Measurements from ENCODE around the gene NRXN3. TPM values are rescaled to one million over a fixed set of nuclear protein-coding genes. Genes with fewer than 3 reads are reported as not detected.

NRXN3 gene
- total and polyA plus RNA-seq, 2 donors (not counting 1 experiment from before 2014, with no cell fraction given), result not detected

DNA sequence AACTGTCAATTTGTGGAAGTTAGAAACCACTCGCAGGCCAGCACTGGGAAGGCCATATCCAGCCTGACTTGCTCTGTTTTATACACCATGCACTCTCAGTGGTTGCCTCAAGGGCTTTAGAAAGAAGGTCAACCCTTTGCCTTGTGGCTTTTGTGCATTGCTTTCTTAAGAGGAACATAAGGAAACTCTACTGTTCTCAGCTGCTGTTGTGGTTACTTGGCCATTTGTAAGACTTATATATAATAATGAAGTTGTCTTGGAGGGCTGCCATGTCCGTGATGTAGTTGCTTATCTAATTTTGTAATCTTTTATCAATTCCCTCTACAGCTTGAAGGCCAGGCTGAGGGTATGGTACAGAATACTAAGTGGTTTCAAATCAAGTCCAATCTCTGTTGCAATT lies 1403.3 kb downstream of the NRXN3 start:
- ChIA-PET CTCF (no interaction called here), POLR2A (no interaction called here)
- Histone ChIP-seq H2AFZ (ENCODE audit: insufficient read depth, low read depth, low read length, poor library complexity, severe bottlenecking) (no peak overlapping the region), H3K9me3 (ENCODE audit: control extremely low read depth in 1 of 3, control insufficient read depth in 2 of 3, insufficient read depth in 1 of 3, low read length in 2 of 3) (peaks cover 0 to under 1% (median 0%) of the 10 kb centered on the region in 3 donors), H3K4me3 (ENCODE audit: control extremely low read depth in 1 of 5, extremely low read depth in 1 of 5, insufficient read depth in 1 of 5, low read depth in 2 of 5, low read length in 4 of 5) (no peak overlapping the region), H3K79me2 (ENCODE audit: control insufficient read depth, insufficient read depth, low read length) (no peaks in the 10 kb centered on the region), H3K36me3 (replicated peaks in 1 of 2; ENCODE audit: control extremely low read depth in 1 of 2, control insufficient read depth in 1 of 2, extremely low read depth in 1 of 2, insufficient read depth in 2 of 2, low read length in 1 of 2) (no peaks in the 10 kb centered on the region), H4K20me1 (ENCODE audit: control insufficient read depth, insufficient read depth, low read length, poor library complexity, severe bottlenecking) (no peaks in the 10 kb centered on the region), H3K9ac (ENCODE audit: low read length) (no peak overlapping the region), H3K27ac (ENCODE audit: low read length in 2 of 2) (no peak overlapping the region), H3K4me1 (ENCODE audit: control insufficient read depth in 2 of 2, insufficient read depth in 2 of 2, low read length in 2 of 2) (no peaks in the 10 kb centered on the region), H3K4me2 (replicated peaks; ENCODE audit: low read depth, low read length, poor library complexity, severe bottlenecking) (no peak overlapping the region), H3K27me3 (replicated peaks in 1 of 4; ENCODE audit: control extremely low read depth in 1 of 4, control insufficient read depth in 3 of 4, insufficient read depth in 4 of 4, low read length in 3 of 4) (no peaks in the 10 kb centered on the region)
- no peak overlapping the region for H3K4me3 Mint-ChIP-seq
- no peak overlapping the region for H3K27ac Mint-ChIP-seq
- WGBS (ENCODE audit: insufficient coverage), result 50% methylated on average over 1 of the region's 2 CpGs
- no peak for ATAC-seq (ENCODE audit: low read depth)
- no peaks in the 10 kb centered on the region for H3K9me3 Mint-ChIP-seq (ENCODE audit: insufficient read depth)
- no peak for DNase-seq
- no peak for TF ChIP-seq EZH2 (IDR thresholded peaks at IDR 0.05; ENCODE audit: borderline replicate concordance, insufficient read depth, low read depth, low read length, poor library complexity, severe bottlenecking)
- TF ChIP-seq, protein P1, sequence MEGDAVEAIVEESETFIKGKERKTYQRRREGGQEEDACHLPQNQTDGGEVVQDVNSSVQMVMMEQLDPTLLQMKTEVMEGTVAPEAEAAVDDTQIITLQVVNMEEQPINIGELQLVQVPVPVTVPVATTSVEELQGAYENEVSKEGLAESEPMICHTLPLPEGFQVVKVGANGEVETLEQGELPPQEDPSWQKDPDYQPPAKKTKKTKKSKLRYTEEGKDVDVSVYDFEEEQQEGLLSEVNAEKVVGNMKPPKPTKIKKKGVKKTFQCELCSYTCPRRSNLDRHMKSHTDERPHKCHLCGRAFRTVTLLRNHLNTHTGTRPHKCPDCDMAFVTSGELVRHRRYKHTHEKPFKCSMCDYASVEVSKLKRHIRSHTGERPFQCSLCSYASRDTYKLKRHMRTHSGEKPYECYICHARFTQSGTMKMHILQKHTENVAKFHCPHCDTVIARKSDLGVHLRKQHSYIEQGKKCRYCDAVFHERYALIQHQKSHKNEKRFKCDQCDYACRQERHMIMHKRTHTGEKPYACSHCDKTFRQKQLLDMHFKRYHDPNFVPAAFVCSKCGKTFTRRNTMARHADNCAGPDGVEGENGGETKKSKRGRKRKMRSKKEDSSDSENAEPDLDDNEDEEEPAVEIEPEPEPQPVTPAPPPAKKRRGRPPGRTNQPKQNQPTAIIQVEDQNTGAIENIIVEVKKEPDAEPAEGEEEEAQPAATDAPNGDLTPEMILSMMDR (IDR thresholded peaks at IDR 0.05), result no peak
- H3K27me3 Mint-ChIP-seq, result no peaks in the 10 kb centered on the region
- intact Hi-C loops (cut with micrococcal nuclease), result no loop called here
- no peaks in the 10 kb centered on the region for H3K4me1 Mint-ChIP-seq

DNA sequence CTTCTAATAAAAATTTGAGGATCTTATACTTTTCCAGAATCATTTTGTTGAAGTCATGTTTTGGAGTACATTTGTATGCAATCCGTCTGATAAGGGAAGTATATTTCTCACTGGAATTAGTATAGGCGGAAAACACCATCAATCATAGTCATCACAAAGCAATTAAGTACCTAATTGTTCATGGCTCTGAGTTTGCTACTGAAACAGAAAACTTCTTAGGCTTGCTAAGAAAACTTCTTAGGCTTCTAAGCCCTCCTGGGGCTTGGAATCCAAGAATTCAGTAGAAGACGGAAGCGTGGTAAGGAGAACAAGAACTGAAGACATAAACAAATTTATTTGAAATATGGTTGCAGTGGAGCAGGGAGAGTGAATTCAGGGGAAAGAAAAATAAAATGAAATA lies 1404.9 kb downstream of the NRXN3 start:
- Histone ChIP-seq H3K9ac (ENCODE audit: low read length) (no peak overlapping the region), H3K9me3 (ENCODE audit: control extremely low read depth in 1 of 3, control insufficient read depth in 2 of 3, insufficient read depth in 1 of 3, low read length in 2 of 3) (peaks cover 0 to 1% (median 0%) of the 10 kb centered on the region in 3 donors), H3K4me2 (replicated peaks; ENCODE audit: low read depth, low read length, poor library complexity, severe bottlenecking) (no peak overlapping the region), H3K4me3 (ENCODE audit: control extremely low read depth in 1 of 5, extremely low read depth in 1 of 5, insufficient read depth in 1 of 5, low read depth in 2 of 5, low read length in 4 of 5) (no peak overlapping the region), H3K79me2 (ENCODE audit: control insufficient read depth, insufficient read depth, low read length) (no peaks in the 10 kb centered on the region), H3K27me3 (replicated peaks in 1 of 4; ENCODE audit: control extremely low read depth in 1 of 4, control insufficient read depth in 3 of 4, insufficient read depth in 4 of 4, low read length in 3 of 4) (no peaks in the 10 kb centered on the region), H3K27ac (ENCODE audit: low read length in 2 of 2) (no peak overlapping the region), H4K20me1 (ENCODE audit: control insufficient read depth, insufficient read depth, low read length, poor library complexity, severe bottlenecking) (no peaks in the 10 kb centered on the region), H2AFZ (ENCODE audit: insufficient read depth, low read depth, low read length, poor library complexity, severe bottlenecking) (no peak overlapping the region), H3K36me3 (replicated peaks in 1 of 2; ENCODE audit: control extremely low read depth in 1 of 2, control insufficient read depth in 1 of 2, extremely low read depth in 1 of 2, insufficient read depth in 2 of 2, low read length in 1 of 2) (no peaks in the 10 kb centered on the region), H3K4me1 (ENCODE audit: control insufficient read depth in 2 of 2, insufficient read depth in 2 of 2, low read length in 2 of 2) (no peaks in the 10 kb centered on the region)
- ATAC-seq (ENCODE audit: low read depth), result no peak
- Mint-ChIP-seq H3K27me3 (no peaks in the 10 kb centered on the region), H3K4me3 (no peak overlapping the region), H3K9me3 (ENCODE audit: insufficient read depth) (no peaks in the 10 kb centered on the region), H3K27ac (no peak overlapping the region), H3K4me1 (no peaks in the 10 kb centered on the region)
- DNase-seq, result no peak
- no CpG with 5 or more reads among the region's 4 CpGs for WGBS (ENCODE audit: insufficient coverage)
- POLR2A ChIA-PET, result no interaction called here
- TF ChIP-seq, protein P1 (IDR thresholded peaks at IDR 0.05), result no peak
- no peak for TF ChIP-seq EZH2 (IDR thresholded peaks at IDR 0.05; ENCODE audit: borderline replicate concordance, insufficient read depth, low read depth, low read length, poor library complexity, severe bottlenecking)
- CTCF ChIA-PET, result no interaction called here
- intact Hi-C loops (cut with micrococcal nuclease), result no loop called here
